Left lung (tissue), 10 donors: ENCODE measurements around the gene CFAP100. TPM values are rescaled to one million over a fixed set of nuclear protein-coding genes. Genes with fewer than 3 reads are reported as not detected.

ENCODE experiments used
- ATAC-seq: fragments of 200-7000 bp; cut with Tn5 transposase; one replicate; pipeline ENCODE4 v1.9.1; 2020; ENCODE audit warnings: moderate library complexity
- DNase-seq, 4 donors: peaks; one replicate each; pipeline ENCODE4 v3.0.0-alpha.2; 2013 to 2020
- H3K27ac ChIP-seq, 2 donors: fragments of 200-600 bp; sonication (generic) in 1 of 2; one replicate each; pipeline versions ENCODE4 v1.5.0 to v1.8.0; 2020 to 2021
- H3K27me3 ChIP-seq, 2 donors: fragments of 200-600 bp; sonication (generic) in 1 of 2; one replicate each; pipeline versions ENCODE4 v1.5.0 to v1.8.0; 2020 to 2021
- H3K36me3 ChIP-seq, 2 donors: fragments of 200-600 bp; sonication (generic) in 1 of 2; one replicate each; pipeline versions ENCODE4 v1.5.0 to v1.8.0; 2020 to 2021
- H3K4me1 ChIP-seq, 2 donors: fragments of 200-600 bp; one replicate each; pipeline ENCODE4 v1.8.0; 2021
- H3K4me3 ChIP-seq, 2 donors: fragments of 200-600 bp; sonication (generic) in 1 of 2; one replicate each; pipeline versions ENCODE4 v1.5.0 to v1.8.0; 2020 to 2021; ENCODE audit warnings: mild to moderate bottlenecking in 1 of 2
- H3K9me3 ChIP-seq, 2 donors: fragments of 200-600 bp; sonication (generic) in 1 of 2; one replicate each; pipeline versions ENCODE4 v1.5.0 to v1.8.0; 2020 to 2021
- intact Hi-C, 2 donors: fragments of 100-400 bp; cut with DNase I; formaldehyde crosslinking; loops; one replicate each; pipeline versions ENCODE4 v1.11.2 to v1.14.2; 2022
- polyA plus RNA-seq, 6 donors: library from polyadenylated mRNA; unstranded; fragments of 120-200 nt; gene quantifications; one replicate each; pipeline ENCODE4 v1.2.1, GENCODE V29; 2013; ENCODE audit not compliant: insufficient read length in 6 of 6
- total RNA-seq, 2 donors: library from RNA; stranded (reverse); fragmentation: NEBNext Ultra II Directional; extraction: Animal tissue kit (Norgen Biotek cat#: 25700); gene quantifications; one replicate each; pipeline ENCODE4 v1.2.1, GENCODE V29; 2021
- TF ChIP-seq, protein P1 (sequence below), 2 donors: fragments of 200-600 bp; sonication (generic) in 1 of 2; IDR thresholded peaks; one replicate each; pipeline versions ENCODE4 v1.5.0 to v1.8.0; 2021; ENCODE audit warnings: antibody characterized with exemption in 2 of 2
- donor health status: DM: no; HTN: yes; CAD: no.
- donor health status: DM: no; HTN: no; CAD: no.

CFAP100 gene
- total and polyA plus RNA-seq, 8 donors = 1.0 to 8.2 (median 6.1) TPM; not detected in 1

DNA sequence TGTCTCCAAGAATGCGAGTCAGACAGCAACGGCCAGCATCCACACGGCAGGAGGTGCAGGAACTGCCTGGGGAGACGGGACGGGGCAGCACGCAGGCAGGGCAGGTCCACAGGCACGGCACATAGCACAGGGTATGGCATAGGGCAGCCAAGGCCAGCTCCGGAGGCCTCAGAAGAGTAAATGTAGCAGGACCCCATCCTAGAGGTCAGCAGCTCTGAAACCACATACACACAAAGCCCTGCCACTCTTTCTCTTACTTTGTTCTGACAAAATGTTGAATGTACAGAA, 54.1 kb downstream of the CFAP100 start:
- Histone ChIP-seq H3K9me3 (no peaks in the 10 kb centered on the region), H3K4me1 (peaks cover 0 to 4% of the 10 kb centered on the region in 2 donors), H3K36me3 (peaks cover 0 to 66% of the 10 kb centered on the region in 2 donors), H3K27me3 (no peaks in the 10 kb centered on the region), H3K4me3 (no peak overlapping the region), H3K27ac (no peak overlapping the region)
- DNase-seq (no peak), ATAC-seq (no peak)
- intact Hi-C loops = no loop called here
- TF ChIP-seq, protein P1, sequence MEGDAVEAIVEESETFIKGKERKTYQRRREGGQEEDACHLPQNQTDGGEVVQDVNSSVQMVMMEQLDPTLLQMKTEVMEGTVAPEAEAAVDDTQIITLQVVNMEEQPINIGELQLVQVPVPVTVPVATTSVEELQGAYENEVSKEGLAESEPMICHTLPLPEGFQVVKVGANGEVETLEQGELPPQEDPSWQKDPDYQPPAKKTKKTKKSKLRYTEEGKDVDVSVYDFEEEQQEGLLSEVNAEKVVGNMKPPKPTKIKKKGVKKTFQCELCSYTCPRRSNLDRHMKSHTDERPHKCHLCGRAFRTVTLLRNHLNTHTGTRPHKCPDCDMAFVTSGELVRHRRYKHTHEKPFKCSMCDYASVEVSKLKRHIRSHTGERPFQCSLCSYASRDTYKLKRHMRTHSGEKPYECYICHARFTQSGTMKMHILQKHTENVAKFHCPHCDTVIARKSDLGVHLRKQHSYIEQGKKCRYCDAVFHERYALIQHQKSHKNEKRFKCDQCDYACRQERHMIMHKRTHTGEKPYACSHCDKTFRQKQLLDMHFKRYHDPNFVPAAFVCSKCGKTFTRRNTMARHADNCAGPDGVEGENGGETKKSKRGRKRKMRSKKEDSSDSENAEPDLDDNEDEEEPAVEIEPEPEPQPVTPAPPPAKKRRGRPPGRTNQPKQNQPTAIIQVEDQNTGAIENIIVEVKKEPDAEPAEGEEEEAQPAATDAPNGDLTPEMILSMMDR (IDR thresholded peaks at IDR 0.05) = no peak

DNA sequence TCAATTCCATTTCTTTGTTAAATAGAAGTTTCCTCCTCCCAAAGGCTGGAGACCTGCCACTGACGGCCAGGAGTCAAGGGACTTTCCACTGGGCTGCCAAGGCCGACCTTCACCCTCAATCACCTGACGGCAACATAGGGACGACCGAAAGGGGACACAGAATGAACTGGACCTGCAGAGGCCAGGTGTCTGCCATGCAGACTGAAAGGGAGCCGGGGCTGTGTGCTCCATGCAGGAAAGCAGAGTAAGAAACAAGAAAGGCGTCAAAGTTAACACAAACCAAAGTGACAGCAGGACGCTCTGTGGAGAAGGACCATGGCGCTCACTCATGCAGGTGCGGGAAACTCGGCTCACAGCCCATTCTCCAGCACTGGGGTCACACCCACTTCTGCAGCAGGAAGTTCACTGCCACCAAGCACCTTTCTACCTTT, 54.9 kb downstream of the CFAP100 start:
- no peaks in the 10 kb centered on the region for H3K9me3 ChIP-seq
- intact Hi-C loops = no loop called here
- H3K4me3 ChIP-seq = no peak overlapping the region
- DNase-seq (no peak), ATAC-seq (no peak)
- H3K27me3 ChIP-seq = no peaks in the 10 kb centered on the region
- H3K27ac ChIP-seq = no peak overlapping the region
- H3K36me3 ChIP-seq = peaks cover 0 to 73% of the 10 kb centered on the region in 2 donors
- TF ChIP-seq, protein P1 (IDR thresholded peaks at IDR 0.05) = no peak
- peaks cover 0 to 1% of the 10 kb centered on the region in 2 donors for H3K4me1 ChIP-seq

DNA sequence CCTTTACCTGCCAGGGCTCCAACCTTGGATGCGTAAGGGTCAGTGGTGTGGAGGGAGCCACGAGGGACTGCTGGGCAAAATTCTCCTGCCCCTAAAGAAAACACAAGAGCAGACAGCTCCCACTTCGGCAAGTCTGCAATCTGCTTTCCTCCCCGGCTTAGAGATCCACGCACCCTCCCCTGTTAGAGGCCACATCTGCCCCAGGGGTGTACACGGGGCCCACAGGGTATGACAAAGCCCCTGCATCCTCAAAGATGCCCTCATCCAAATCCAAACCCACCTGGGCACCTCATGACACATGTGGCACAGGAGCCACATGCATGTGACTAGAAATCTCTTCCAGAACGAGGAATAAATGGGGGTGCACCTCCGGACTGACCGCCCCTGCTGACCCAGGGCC, 55.5 kb downstream of the CFAP100 start:
- no peaks in the 10 kb centered on the region for H3K4me1 ChIP-seq
- H3K27ac ChIP-seq = no peak overlapping the region
- H3K4me3 ChIP-seq = no peak overlapping the region
- peaks cover 0 to 79% of the 10 kb centered on the region in 2 donors for H3K36me3 ChIP-seq
- DNase-seq (no peak), ATAC-seq (no peak)
- H3K9me3 ChIP-seq = no peaks in the 10 kb centered on the region
- H3K27me3 ChIP-seq = no peaks in the 10 kb centered on the region
- TF ChIP-seq, protein P1 (IDR thresholded peaks at IDR 0.05) = no peak
- intact Hi-C loops = no loop called here

DNA sequence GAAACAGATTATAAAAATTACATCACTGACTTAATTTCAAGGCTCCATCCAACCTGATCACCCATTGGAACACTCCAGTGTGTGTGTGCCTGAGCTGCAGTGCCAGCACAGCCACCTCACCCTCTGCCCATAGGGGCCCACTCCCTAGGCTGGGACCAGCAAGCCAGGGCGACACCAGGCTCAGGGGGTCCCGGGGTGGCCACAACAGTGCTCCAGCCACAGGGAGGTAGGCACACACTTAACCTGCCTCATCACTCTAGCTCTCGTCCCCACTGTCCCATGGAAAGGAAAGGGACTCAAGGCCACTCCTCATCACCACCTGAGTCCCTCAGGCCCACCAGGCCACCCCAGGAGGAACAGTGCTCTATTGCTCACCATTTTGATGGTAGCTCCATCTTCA, 56.0 kb downstream of the CFAP100 start:
- no peak overlapping the region for H3K4me3 ChIP-seq
- TF ChIP-seq, protein P1 (IDR thresholded peaks at IDR 0.05) = no peak
- H3K4me1 ChIP-seq = no peaks in the 10 kb centered on the region
- DNase-seq (no peak), ATAC-seq (no peak)
- H3K27me3 ChIP-seq = no peaks in the 10 kb centered on the region
- no peaks in the 10 kb centered on the region for H3K9me3 ChIP-seq
- intact Hi-C loops = no loop called here
- peaks cover 0 to 80% of the 10 kb centered on the region in 2 donors for H3K36me3 ChIP-seq
- H3K27ac ChIP-seq = no peak overlapping the region

DNA sequence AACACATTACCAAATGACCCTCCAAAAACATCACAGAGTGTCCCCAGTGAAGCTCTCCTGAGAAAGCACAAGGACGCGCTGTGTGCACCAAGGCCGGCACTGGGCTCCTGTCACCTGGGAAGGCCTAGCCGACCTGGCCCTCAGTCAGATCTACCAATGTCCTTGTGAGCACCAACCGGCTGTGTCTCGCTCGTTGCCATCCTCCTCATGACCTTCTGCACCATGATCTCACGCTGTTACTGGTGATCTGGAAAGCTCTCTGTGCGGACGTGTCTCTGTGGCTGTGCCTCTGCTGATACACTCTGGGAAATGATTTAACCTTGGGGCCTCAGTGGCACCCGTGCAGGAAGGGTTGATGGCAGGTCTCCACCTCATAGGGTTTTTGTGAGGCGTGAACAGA, 56.8 kb downstream of the CFAP100 start:
- Histone ChIP-seq H3K4me3 (no peak overlapping the region), H3K27me3 (no peaks in the 10 kb centered on the region), H3K36me3 (peaks cover 0 to 88% of the 10 kb centered on the region in 2 donors), H3K9me3 (no peaks in the 10 kb centered on the region), H3K4me1 (peaks cover 0 to 6% of the 10 kb centered on the region in 2 donors), H3K27ac (no peak overlapping the region)
- DNase-seq (no peak), ATAC-seq (no peak)
- TF ChIP-seq, protein P1 (IDR thresholded peaks at IDR 0.05) = no peak
- intact Hi-C loops = no loop called here
